Adipocyte (in vitro differentiated cells): ENCODE measurements around the gene BANP.
"Not testable (repeated sequence)": the region's sequence is repeated elsewhere in the genome, so short reads cannot be mapped to it uniquely, and the experiment has no call there.

ENCODE experiments used
- DNase-seq: peaks from one replicate; pipeline ENCODE4 v3.0.0-alpha.2; 2015; ENCODE audit warnings: low read depth
- H3K27me3 ChIP-seq: replicated peaks from 2 replicates; pipeline ENCODE4 v1.7.0; 2013; ENCODE audit warnings: mild to moderate bottlenecking, low read length, moderate library complexity; ENCODE audit not compliant: control insufficient read depth, insufficient read depth
- H3K36me3 ChIP-seq: 2 replicates; pipeline ENCODE4 v1.7.0; 2013; ENCODE audit warnings: low read length, mild to moderate bottlenecking, moderate library complexity; ENCODE audit not compliant: control insufficient read depth, insufficient read depth, severe bottlenecking
- H3K4me1 ChIP-seq: 2 replicates; pipeline ENCODE4 v1.7.0; 2013; ENCODE audit warnings: mild to moderate bottlenecking, low read length, moderate library complexity; ENCODE audit not compliant: control insufficient read depth, insufficient read depth
- H3K4me3 ChIP-seq: 2 replicates; pipeline ENCODE4 v1.7.0; 2013; ENCODE audit warnings: mild to moderate bottlenecking, low read length, moderate library complexity
- H3K9ac ChIP-seq: 2 replicates; pipeline ENCODE4 v1.7.0; 2013; ENCODE audit warnings: mild to moderate bottlenecking, low read length, moderate library complexity
- H3K9me3 ChIP-seq: 2 replicates; pipeline ENCODE4 v1.7.0; 2013; ENCODE audit warnings: mild to moderate bottlenecking, low read length, moderate library complexity; ENCODE audit not compliant: control insufficient read depth

The BANP gene

DNA sequence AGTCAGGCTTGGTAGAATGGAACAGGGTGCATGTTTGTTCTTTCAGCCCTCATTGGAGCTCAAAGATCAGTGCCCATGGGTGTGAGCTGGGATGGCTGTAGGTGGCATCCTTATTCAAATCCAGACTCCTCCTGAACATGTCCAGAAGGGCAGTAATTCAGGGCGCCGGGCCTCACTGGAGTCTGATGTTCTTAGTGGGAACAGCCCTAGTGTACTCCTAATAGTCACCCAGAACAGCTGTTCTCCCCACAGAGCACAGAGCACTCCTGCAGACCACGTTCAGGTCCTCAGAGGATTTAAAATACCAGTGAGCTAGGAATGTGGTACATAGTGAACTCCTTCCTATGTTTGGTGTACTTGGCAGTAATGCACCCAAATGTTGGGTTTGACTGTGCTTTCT is 96.2 kb downstream of the BANP start:
- DNase-seq = no peak
- Histone ChIP-seq H3K9ac (no peak overlapping the region), H3K4me3 (no peak overlapping the region), H3K27me3 (no peaks in the 10 kb centered on the region), H3K36me3 (peaks cover 26% of the 10 kb centered on the region), H3K4me1 (no peaks in the 10 kb centered on the region), H3K9me3 (no peaks in the 10 kb centered on the region)

- no peaks in the 10 kb centered on the region for H3K9me3 ChIP-seq
- H3K27me3 ChIP-seq = no peaks in the 10 kb centered on the region
- peaks cover 30% of the 10 kb centered on the region for H3K36me3 ChIP-seq
- no peak overlapping the region for H3K9ac ChIP-seq
- H3K4me1 ChIP-seq = no peaks in the 10 kb centered on the region
- no peak overlapping the region for H3K4me3 ChIP-seq
- DNase-seq = no peak
Measured at GRCh38 chr16:88048985-88049384, 97.8 kb downstream of the BANP start.

DNA sequence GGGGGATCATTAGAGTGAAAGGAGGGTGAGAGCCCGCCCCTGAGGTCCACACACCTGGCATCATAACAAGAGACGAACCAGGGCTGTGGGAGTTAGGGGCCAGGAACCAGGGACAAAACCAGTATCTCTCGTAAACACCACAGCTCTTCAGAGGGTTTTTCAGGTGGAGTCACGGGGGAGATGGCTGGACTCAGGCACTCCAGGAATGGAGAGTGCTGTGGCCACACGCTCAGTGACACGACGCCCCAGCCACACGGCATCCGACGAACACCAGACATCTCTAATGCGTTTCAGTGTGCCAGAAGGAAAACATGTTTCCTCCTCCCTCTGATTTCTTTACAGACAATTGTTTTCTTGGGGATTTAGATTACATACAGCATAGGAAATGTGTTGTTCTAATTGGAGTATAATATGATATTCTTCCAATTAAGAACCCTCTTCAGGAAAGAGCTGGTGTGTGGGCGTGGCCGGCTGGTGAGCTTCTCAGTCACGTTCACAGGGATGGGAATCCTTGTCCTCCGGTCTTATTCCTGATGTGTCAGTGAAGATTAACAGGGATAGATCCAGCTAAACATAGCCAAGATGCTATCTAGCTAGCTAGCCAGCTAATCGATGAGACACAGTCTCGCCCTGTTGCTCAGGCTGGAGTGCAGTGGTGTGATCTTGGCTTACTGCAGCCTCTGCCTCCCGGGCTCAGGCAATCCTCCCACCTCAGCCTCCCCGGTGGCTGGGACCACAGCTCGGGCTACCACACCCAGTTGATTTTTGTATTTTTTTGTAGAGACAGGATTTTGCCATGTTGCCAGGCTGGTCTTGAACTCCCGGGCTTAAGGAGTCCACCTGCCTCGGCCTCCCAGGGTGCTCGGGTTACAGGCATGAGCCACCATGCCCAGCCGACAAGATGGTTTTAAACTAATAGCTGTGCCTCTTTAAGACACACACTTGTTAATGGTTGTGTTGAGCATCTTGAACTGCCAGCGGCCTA is 98.6 kb downstream of the BANP start:
- peaks cover 30% of the 10 kb centered on the region for H3K36me3 ChIP-seq
- H3K9ac ChIP-seq = no peak overlapping the region
- no peaks in the 10 kb centered on the region for H3K27me3 ChIP-seq
- DNase-seq = no peak
- H3K4me1 ChIP-seq = no peaks in the 10 kb centered on the region
- H3K9me3 ChIP-seq = no peaks in the 10 kb centered on the region
- H3K4me3 ChIP-seq = no peak overlapping the region

DNA sequence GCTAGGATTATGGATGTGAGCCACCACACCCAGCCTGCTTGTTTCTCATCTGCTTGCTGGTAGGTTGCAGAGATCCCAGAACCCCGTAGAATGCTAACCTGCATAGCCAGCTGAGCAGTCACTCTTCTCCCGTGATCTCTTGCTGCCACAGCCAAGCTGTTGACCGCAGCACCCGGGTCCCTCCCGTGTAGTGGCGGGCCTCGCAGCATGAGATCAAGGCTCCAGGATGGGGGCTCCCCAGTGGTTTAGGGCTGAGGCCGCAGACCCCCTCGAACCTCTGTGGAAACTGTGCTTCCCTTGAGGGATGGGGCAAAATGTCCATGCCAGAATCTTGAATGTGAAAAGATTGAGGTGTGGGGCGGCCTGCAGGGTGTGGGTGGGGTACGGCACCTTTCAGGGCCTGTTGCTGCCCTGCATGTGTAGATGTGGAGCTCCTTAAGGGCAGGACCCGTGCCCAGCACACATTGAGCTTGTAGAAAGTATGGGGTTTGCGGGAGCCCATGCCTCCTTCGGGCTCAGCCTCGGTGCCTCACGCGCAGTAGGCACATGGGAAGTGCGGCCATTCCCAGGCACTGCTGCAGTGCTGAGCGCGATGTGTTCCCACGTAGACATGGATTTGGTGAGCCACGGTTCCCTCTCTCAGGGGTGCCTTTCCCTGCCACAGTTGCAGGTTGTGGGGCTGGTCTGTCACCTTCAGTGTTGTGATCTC is 99.9 kb downstream of the BANP start:
- no peaks in the 10 kb centered on the region for H3K9me3 ChIP-seq
- no peak for DNase-seq

GRCh38 chr16:88052661-88053060 is 101.4 kb downstream of the BANP start:
- H3K9ac ChIP-seq = no peak overlapping the region
- DNase-seq = no peak
- peaks cover 30% of the 10 kb centered on the region for H3K36me3 ChIP-seq
- no peaks in the 10 kb centered on the region for H3K27me3 ChIP-seq
- H3K4me3 ChIP-seq = no peak overlapping the region
- no peaks in the 10 kb centered on the region for H3K9me3 ChIP-seq
- no peaks in the 10 kb centered on the region for H3K4me1 ChIP-seq

More for the DNA sequence above, 99.9 kb downstream of the BANP start:
- Histone ChIP-seq H3K4me1 (no peaks in the 10 kb centered on the region), H3K36me3 (peaks cover 30% of the 10 kb centered on the region), H3K4me3 (no peak overlapping the region), H3K9ac (no peak overlapping the region), H3K27me3 (no peaks in the 10 kb centered on the region)

GRCh38 chr16:88053479-88053878 is 102.2 kb downstream of the BANP start:
- not testable (repeated sequence) for H3K4me1 ChIP-seq, DNase-seq, H3K4me3 ChIP-seq, H3K27me3 ChIP-seq, H3K9me3 ChIP-seq, H3K9ac ChIP-seq
- peaks cover 30% of the 10 kb centered on the region for H3K36me3 ChIP-seq

DNA sequence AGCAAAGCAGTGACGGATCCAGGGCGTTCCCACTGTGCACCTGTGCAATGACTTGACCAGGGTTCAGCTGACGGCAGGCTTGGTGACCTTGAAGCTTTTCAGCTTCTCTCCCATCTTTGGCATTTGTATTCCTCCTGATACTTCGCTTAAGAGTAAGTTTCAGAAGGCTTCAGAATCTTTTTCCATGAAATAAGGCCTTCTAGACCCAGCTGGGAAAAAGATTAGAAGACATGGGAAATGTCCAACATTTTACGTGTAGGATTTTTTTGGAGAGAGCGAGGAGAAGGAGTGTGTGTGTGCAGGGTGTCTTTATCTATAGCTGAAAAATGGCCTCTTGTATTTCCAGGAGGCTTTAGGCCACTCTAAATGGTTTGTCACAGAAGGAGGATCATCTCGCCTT is 104.1 kb downstream of the BANP start:
- H3K9me3 ChIP-seq = no peaks in the 10 kb centered on the region
- no peak overlapping the region for H3K4me3 ChIP-seq
- H3K36me3 ChIP-seq = peaks cover 25% of the 10 kb centered on the region
- H3K9ac ChIP-seq = no peak overlapping the region
- DNase-seq = no peak
- no peaks in the 10 kb centered on the region for H3K4me1 ChIP-seq
- H3K27me3 ChIP-seq = no peaks in the 10 kb centered on the region

DNA sequence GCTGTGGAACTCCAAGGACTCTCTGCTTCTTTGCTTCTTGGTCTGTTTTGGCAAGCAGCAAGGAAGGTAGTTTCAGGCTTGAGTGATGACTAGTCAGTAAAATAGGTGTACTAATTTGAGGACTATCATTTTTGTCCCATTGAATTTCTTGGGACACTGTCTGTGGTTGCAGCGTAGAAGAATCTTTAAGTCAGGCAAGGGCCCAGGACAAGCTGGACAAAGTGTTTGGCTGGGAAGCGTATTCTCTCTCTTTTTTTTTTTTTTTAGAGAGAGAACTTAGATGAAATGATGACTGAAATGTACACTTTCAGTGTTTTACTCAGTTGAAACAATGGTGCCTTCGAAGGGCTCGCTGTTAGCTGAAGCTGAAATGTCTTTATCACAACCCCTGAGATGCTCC is 105.0 kb downstream of the BANP start:
- Histone ChIP-seq H3K4me1 (no peaks in the 10 kb centered on the region), H3K9me3 (no peaks in the 10 kb centered on the region), H3K36me3 (peaks cover 21% of the 10 kb centered on the region), H3K4me3 (no peak overlapping the region), H3K9ac (no peak overlapping the region), H3K27me3 (no peaks in the 10 kb centered on the region)
- no peak for DNase-seq

DNA sequence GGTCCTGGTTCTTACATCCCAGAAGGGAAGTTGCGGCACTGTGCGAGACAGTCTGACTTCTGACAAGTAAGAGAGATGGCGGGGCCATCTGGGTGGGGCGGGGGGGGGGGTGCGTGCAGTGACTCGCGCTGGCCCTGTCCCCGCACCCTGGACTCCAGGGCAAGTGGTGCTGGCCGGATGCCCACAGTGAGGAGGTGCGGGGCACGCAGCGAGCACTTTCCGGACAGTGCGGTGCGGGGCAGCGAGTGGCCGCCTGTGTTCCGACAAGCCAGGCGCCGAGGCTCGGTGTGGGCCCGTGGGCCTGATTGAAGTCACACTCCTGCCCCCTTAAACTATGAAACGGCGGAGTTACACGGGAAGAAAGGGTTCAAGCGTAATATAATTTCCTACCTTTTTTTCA is 106.4 kb downstream of the BANP start:
- no peak overlapping the region for H3K9ac ChIP-seq
- H3K4me1 ChIP-seq = peaks cover 9% of the 10 kb centered on the region
- DNase-seq = no peak
- no peak overlapping the region for H3K4me3 ChIP-seq
- H3K9me3 ChIP-seq = no peaks in the 10 kb centered on the region
- H3K27me3 ChIP-seq = no peaks in the 10 kb centered on the region
- peaks cover 10% of the 10 kb centered on the region for H3K36me3 ChIP-seq

DNA sequence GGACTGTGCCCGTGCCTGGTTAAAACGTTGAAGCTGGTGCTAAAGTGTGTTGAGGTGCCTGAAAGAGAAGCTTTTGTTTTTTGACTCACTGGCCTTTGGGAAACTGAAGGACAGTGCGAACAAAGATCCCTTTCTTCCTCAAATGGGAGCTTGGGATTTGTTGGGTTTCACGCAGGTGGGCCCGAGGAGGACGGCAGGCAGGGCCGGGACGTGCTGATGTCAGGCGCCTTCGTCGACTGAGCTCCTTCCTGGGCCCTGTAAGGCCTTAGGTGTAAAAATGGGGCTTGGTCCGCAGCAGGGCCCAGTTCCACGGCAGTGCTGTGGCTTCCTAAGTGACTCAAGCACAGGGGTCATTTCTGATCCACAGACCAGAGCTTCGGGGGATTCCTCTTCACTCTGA is 106.9 kb downstream of the BANP start:
- Histone ChIP-seq H3K4me1 (peaks cover 14% of the 10 kb centered on the region), H3K36me3 (peaks cover 7% of the 10 kb centered on the region), H3K27me3 (no peaks in the 10 kb centered on the region), H3K9ac (no peak overlapping the region), H3K4me3 (no peak overlapping the region), H3K9me3 (no peaks in the 10 kb centered on the region)
- no peak for DNase-seq

- H3K4me1 ChIP-seq = peaks cover 21% of the 10 kb centered on the region
- H3K4me3 ChIP-seq = no peak overlapping the region
Measured at GRCh38 chr16:88058817-88059216, 107.6 kb downstream of the BANP start.

More at GRCh38 chr16:88058817-88059216, 107.6 kb downstream of the BANP start:
- Histone ChIP-seq H3K27me3 (no peaks in the 10 kb centered on the region), H3K9ac (no peak overlapping the region), H3K9me3 (no peaks in the 10 kb centered on the region), H3K36me3 (peaks cover 7% of the 10 kb centered on the region)
- DNase-seq = no peak
